Epithelial cell of alveolus of lung (primary cell): ENCODE data around the gene PTPN13. TPM values are rescaled to one million over a fixed set of nuclear protein-coding genes. Genes with fewer than 3 reads are reported as not detected.

Source experiments
- total RNA-seq: library from RNA; depleted of rRNA; stranded (reverse); fragments of >200 nt; gene quantifications from 2 replicates; pipeline ENCODE4 v1.2.1, GENCODE V29; 2015

The PTPN13 gene
- total RNA-seq = 14.1 and 40.3 TPM in 2 replicates

GRCh38 chr4:86593688-86594558 lies at the start of gene PTPN13:
PTPN13 (plus strand) TSS chr4:86594315; CDS start chr4:86635257, 40,942 bp downstream.

GRCh38 chr4:86848732-86849619 lies 254.9 kb downstream of the PTPN13 start, which contains the start of gene SLC10A6:
SLC10A6 (minus strand) TSS chr4:86849384; CDS start chr4:86849115, 269 bp downstream.

Other genes starting within 250 kb of the PTPN13 start
- gene MAPK10, start 234.3 kb upstream of the PTPN13 start, total RNA-seq = 1.4 and 25.2 TPM in 2 replicates